Liver (tissue), 9 donors: ENCODE measurements around the gene IGLL5. TPM values are rescaled to one million over a fixed set of nuclear protein-coding genes. Genes with fewer than 3 reads are reported as not detected.

Experiments
- DNase-seq: peaks from one replicate; pipeline ENCODE4 v3.0.0-alpha.2; 2017; ENCODE audit warnings: low spot score
- H3K27ac ChIP-seq, 2 donors: one replicate each; pipeline ENCODE4 v1.7.0; 2013; ENCODE audit warnings: inconsistent platforms in 2 of 2, low read length in 2 of 2, control low read depth in 1 of 2, low read depth in 1 of 2, mild to moderate bottlenecking in 1 of 2
- H3K27me3 ChIP-seq, 4 donors: one replicate each; pipeline versions ENCODE4 v1.6.1 to v1.7.0; 2013; ENCODE audit warnings: low read length in 3 of 4, inconsistent platforms in 1 of 4, mild to moderate bottlenecking in 1 of 4, moderate library complexity in 1 of 4; ENCODE audit not compliant: control insufficient read depth in 4 of 4, insufficient read depth in 4 of 4
- H3K36me3 ChIP-seq, 4 donors: one replicate each; pipeline versions ENCODE4 v1.6.1 to v1.7.0; 2013; ENCODE audit warnings: low read length in 3 of 4, mild to moderate bottlenecking in 3 of 4, low read depth in 1 of 4, moderate library complexity in 1 of 4; ENCODE audit not compliant: control insufficient read depth in 4 of 4, insufficient read depth in 3 of 4
- H3K4me1 ChIP-seq, 4 donors: one replicate each; pipeline versions ENCODE4 v1.6.1 to v1.7.0; 2013; ENCODE audit warnings: low read length in 3 of 4, mild to moderate bottlenecking in 3 of 4, moderate library complexity in 1 of 4; ENCODE audit not compliant: control insufficient read depth in 4 of 4, insufficient read depth in 4 of 4
- H3K4me3 ChIP-seq, 3 donors: one replicate each; pipeline versions ENCODE4 v1.6.1 to v1.7.0; 2013; ENCODE audit warnings: low read length in 3 of 3, control low read depth in 1 of 3, low read depth in 1 of 3, mild to moderate bottlenecking in 1 of 3
- H3K9ac ChIP-seq, 2 donors: one replicate each; pipeline ENCODE4 v1.7.0; 2013; ENCODE audit warnings: low read length in 2 of 2, mild to moderate bottlenecking in 2 of 2, moderate library complexity in 2 of 2, control low read depth in 1 of 2, low read depth in 1 of 2
- H3K9me3 ChIP-seq, 4 donors: one replicate each; pipeline versions ENCODE4 v1.6.1 to v1.7.0; 2013; ENCODE audit warnings: low read length in 3 of 4; ENCODE audit not compliant: control insufficient read depth in 4 of 4
- ATF3 ChIP-seq: IDR thresholded peaks from 2 replicates; pipeline ENCODE4 v1.6.1; 2016; ENCODE audit warnings: antibody characterized with exemption
- CTCF ChIP-seq: fragments of 150-350 bp; IDR thresholded peaks from 2 replicates; pipeline ENCODE4 v1.5.1; 2017; ENCODE audit warnings: improper control_type of control experiment, low read depth, low read length; ENCODE audit not compliant: missing input control
- EGR1 ChIP-seq, 2 donors: IDR thresholded peaks; 2 replicates each; pipeline ENCODE4 v1.6.1; 2016 to 2018; ENCODE audit warnings: antibody characterized with exemption in 2 of 2, low read depth in 2 of 2
- FOXA1 ChIP-seq: IDR thresholded peaks from 2 replicates; pipeline ENCODE4 v1.6.1; 2016; ENCODE audit warnings: antibody characterized with exemption
- FOXA2 ChIP-seq: IDR thresholded peaks from 2 replicates; pipeline ENCODE4 v1.6.1; 2016; ENCODE audit warnings: antibody characterized with exemption
- GABPA ChIP-seq, 2 donors: IDR thresholded peaks in 1 of 2; conservative IDR thresholded peaks in 1 of 2; 2 replicates each; pipeline ENCODE4 v1.6.1; 2016; ENCODE audit warnings: antibody characterized with exemption in 2 of 2, mild to moderate bottlenecking in 1 of 2, moderate library complexity in 1 of 2
- HNF4A ChIP-seq, 2 donors: conservative IDR thresholded peaks; 2 replicates each; pipeline ENCODE4 v1.6.1; 2016; ENCODE audit warnings: antibody characterized with exemption in 2 of 2, mild to moderate bottlenecking in 2 of 2
- HNF4G ChIP-seq: IDR thresholded peaks from 2 replicates; pipeline ENCODE4 v1.6.1; 2016; ENCODE audit warnings: antibody characterized with exemption
- JUND ChIP-seq, 2 donors: IDR thresholded peaks; 2 replicates each; pipeline ENCODE4 v1.6.1; 2016; ENCODE audit warnings: antibody characterized with exemption in 2 of 2
- MAX ChIP-seq: IDR thresholded peaks from 2 replicates; pipeline ENCODE4 v1.6.1; 2016; ENCODE audit warnings: antibody characterized with exemption
- NR2F2 ChIP-seq: IDR thresholded peaks from 2 replicates; pipeline ENCODE4 v1.6.1; 2016; ENCODE audit warnings: antibody characterized with exemption
- RAD21 ChIP-seq, 2 donors: IDR thresholded peaks; 2 replicates each; pipeline ENCODE4 v1.6.1; 2016; ENCODE audit warnings: antibody characterized with exemption in 2 of 2, mild to moderate bottlenecking in 2 of 2
- REST ChIP-seq: IDR thresholded peaks from 2 replicates; pipeline ENCODE4 v1.6.1; 2016; ENCODE audit warnings: antibody characterized with exemption, mild to moderate bottlenecking
- RXRA ChIP-seq, 2 donors: IDR thresholded peaks; 2 replicates each; pipeline ENCODE4 v1.6.1; 2017 to 2018; ENCODE audit warnings: antibody characterized with exemption in 2 of 2, mild to moderate bottlenecking in 1 of 2
- SP1 ChIP-seq: IDR thresholded peaks from 2 replicates; pipeline ENCODE4 v1.6.1; 2018; ENCODE audit warnings: antibody characterized with exemption, mild to moderate bottlenecking
- TAF1 ChIP-seq: conservative IDR thresholded peaks from 2 replicates; pipeline ENCODE4 v1.6.1; 2016; ENCODE audit warnings: antibody characterized with exemption, mild to moderate bottlenecking
- YY1 ChIP-seq: IDR thresholded peaks from 2 replicates; pipeline ENCODE4 v1.6.1; 2016; ENCODE audit warnings: antibody characterized with exemption, mild to moderate bottlenecking
- ZBTB33 ChIP-seq: IDR thresholded peaks from 2 replicates; pipeline ENCODE4 v1.6.1; 2016; ENCODE audit warnings: antibody characterized with exemption
- WGBS: extraction: QIAGEN DNeasy Blood & Tissue Kit; methylation state at CpG from one replicate; pipeline ENCODE4 v1.1.7; 2013; 5-methylcytosine and 5-hydroxymethylcytosine counted together
- polyA plus RNA-seq, 2 donors: library from polyadenylated mRNA; stranded (reverse) in 1 of 2; unstranded in 1 of 2; fragments of 200-250 nt in 1 of 2; fragments of >200 nt in 1 of 2; fragmentation: Nextera tagmentation in 1 of 2; extraction: Ambion mirVana in 1 of 2; gene quantifications; one replicate each; pipeline versions ENCODE4 v1.2.1 to v1.2.3, GENCODE V29; 2013 to 2015
- total RNA-seq, 2 donors: library from RNA; depleted of rRNA; stranded (reverse); fragments of >200 nt; gene quantifications; one replicate each; pipeline ENCODE4 v1.2.3, GENCODE V29; 2014
- donor health status: healthy.
- donor health status: healthy.
- donor health status: healthy.
- donor health status: healthy.
- donor health status: healthy.

The IGLL5 gene
- total and polyA plus RNA-seq, 4 donors, result 1.3 to 13.4 (median 3.4) TPM

- H3K9me3 ChIP-seq, result no peaks in the 10 kb centered on the region
- peaks cover 0 to 2% (median 1%) of the 10 kb centered on the region in 4 donors for H3K27me3 ChIP-seq
- no peak for DNase-seq
- no peaks in the 10 kb centered on the region for H3K36me3 ChIP-seq
- no peak overlapping the region for H3K9ac ChIP-seq
- H3K4me3 ChIP-seq, result no peak overlapping the region
- H3K27ac ChIP-seq, result no peak overlapping the region
- 70% methylated on average over 8 of the region's 8 CpGs for WGBS
- TF ChIP-seq HNF4G (no peak), GABPA (IDR thresholded peaks at IDR 0.05 in 1 of 2, conservative IDR thresholded peaks at IDR 0.05 in 1 of 2) (no peak), RAD21 (IDR thresholded peaks at IDR 0.05) (no peak), NR2F2 (no peak), ZBTB33 (no peak), ATF3 (no peak), TAF1 (no peak), YY1 (no peak), REST (no peak), RXRA (IDR thresholded peaks at IDR 0.05) (no peak), HNF4A (conservative IDR thresholded peaks at IDR 0.05) (no peak)
- no peaks in the 10 kb centered on the region for H3K4me1 ChIP-seq
These were observed 33.1 kb upstream of the IGLL5 start for GRCh38 chr22:22854466-22854865.

- DNase-seq, result no peak
- H3K36me3 ChIP-seq, result no peaks in the 10 kb centered on the region
- H3K27ac ChIP-seq, result no peak overlapping the region
- no peaks in the 10 kb centered on the region for H3K4me1 ChIP-seq
- TF ChIP-seq TAF1, result no peak
- TF ChIP-seq FOXA2, result no peak
- no peak for TF ChIP-seq ZBTB33
- TF ChIP-seq MAX, result no peak
- TF ChIP-seq RAD21 (IDR thresholded peaks at IDR 0.05), result no peak
- TF ChIP-seq JUND (IDR thresholded peaks at IDR 0.05), result no peak
- no peak for TF ChIP-seq SP1
- no peak for TF ChIP-seq FOXA1
- no peak for TF ChIP-seq GABPA (IDR thresholded peaks at IDR 0.05 in 1 of 2, conservative IDR thresholded peaks at IDR 0.05 in 1 of 2)
- TF ChIP-seq REST, result no peak
- no peak for TF ChIP-seq HNF4A (conservative IDR thresholded peaks at IDR 0.05)
- no peak for TF ChIP-seq CTCF
- TF ChIP-seq NR2F2, result no peak
- TF ChIP-seq RXRA (IDR thresholded peaks at IDR 0.05), result no peak
- TF ChIP-seq ATF3, result no peak
- TF ChIP-seq YY1, result no peak
- TF ChIP-seq EGR1 (IDR thresholded peaks at IDR 0.05; ENCODE audit: low read depth in 2 of 2), result no peak
- no peak overlapping the region for H3K4me3 ChIP-seq
- H3K9ac ChIP-seq, result no peak overlapping the region
- no peaks in the 10 kb centered on the region for H3K9me3 ChIP-seq
- WGBS, result 55% methylated on average over 13 of the region's 13 CpGs
- H3K27me3 ChIP-seq, result peaks cover 0 to 2% (median 1%) of the 10 kb centered on the region in 4 donors
These were observed 32.5 kb upstream of the IGLL5 start for GRCh38 chr22:22855085-22855484.
